Vagina (tissue), 2 donors: ENCODE measurements around the gene C9orf78. TPM values are rescaled to one million over a fixed set of nuclear protein-coding genes. Genes with fewer than 3 reads are reported as not detected.

Experiments
- DNase-seq, 2 donors: peaks; one replicate each; pipeline ENCODE4 v3.0.0-alpha.2; 2017; ENCODE audit errors: extremely low spot score in 2 of 2
- H3K27ac ChIP-seq: fragments of 200-600 bp; sonication (generic); one replicate; pipeline ENCODE4 v1.5.1; 2019
- H3K27me3 ChIP-seq: fragments of 200-600 bp; sonication (generic); one replicate; pipeline ENCODE4 v1.5.1; 2019
- H3K36me3 ChIP-seq, 2 donors: fragments of 200-600 bp; sonication (generic); one replicate each; pipeline ENCODE4 v1.5.1; 2017 to 2019
- H3K4me1 ChIP-seq: fragments of 200-600 bp; sonication (generic); one replicate; pipeline ENCODE4 v1.5.1; 2019
- H3K4me3 ChIP-seq, 2 donors: fragments of 200-600 bp; sonication (generic); 1 replicate in 1 of 2; 2 replicates in 1 of 2; pipeline ENCODE4 v1.5.1; 2016 to 2019
- H3K9me3 ChIP-seq: fragments of 200-600 bp; sonication (generic); one replicate; pipeline ENCODE4 v1.5.1; 2019
- POLR2A ChIP-seq, 2 donors: fragments of 450-650 bp; IDR thresholded peaks; one replicate each; pipeline ENCODE4 v1.6.1; 2017; ENCODE audit warnings: antibody characterized with exemption in 2 of 2, mild to moderate bottlenecking in 2 of 2, moderate library complexity in 2 of 2
- POLR2AphosphoS5 ChIP-seq, 2 donors: sonication (generic); formaldehyde crosslinking; IDR thresholded peaks; one replicate each; pipeline ENCODE4 v1.9.0; 2017; ENCODE audit warnings: antibody characterized with exemption in 2 of 2, mild to moderate bottlenecking in 2 of 2, low read depth in 1 of 2; ENCODE audit not compliant: insufficient read depth in 1 of 2
- intact Hi-C: fragments of 100-400 bp; cut with DNase I; formaldehyde crosslinking; loops from one replicate; pipeline ENCODE4 v1.15.1; 2023
- total RNA-seq: library from RNA; depleted of rRNA; stranded (reverse); fragments of >200 nt; gene quantifications from one replicate; pipeline ENCODE4 v1.2.3, GENCODE V29; 2016
- TF ChIP-seq, protein P1 (sequence below), 3 experiments: fragments of 450-650 bp in 2 of 3; fragments of 200-600 bp in 1 of 3; sonication (generic) in 1 of 3; IDR thresholded peaks; one replicate each; pipeline ENCODE4 v1.5.1; 2017 to 2019; ENCODE audit warnings: antibody characterized with exemption in 3 of 3, mild to moderate bottlenecking in 2 of 3, moderate library complexity in 2 of 3

Gene C9orf78
- total RNA-seq, 1 donor from 2014 or later: 36.6 TPM

DNA sequence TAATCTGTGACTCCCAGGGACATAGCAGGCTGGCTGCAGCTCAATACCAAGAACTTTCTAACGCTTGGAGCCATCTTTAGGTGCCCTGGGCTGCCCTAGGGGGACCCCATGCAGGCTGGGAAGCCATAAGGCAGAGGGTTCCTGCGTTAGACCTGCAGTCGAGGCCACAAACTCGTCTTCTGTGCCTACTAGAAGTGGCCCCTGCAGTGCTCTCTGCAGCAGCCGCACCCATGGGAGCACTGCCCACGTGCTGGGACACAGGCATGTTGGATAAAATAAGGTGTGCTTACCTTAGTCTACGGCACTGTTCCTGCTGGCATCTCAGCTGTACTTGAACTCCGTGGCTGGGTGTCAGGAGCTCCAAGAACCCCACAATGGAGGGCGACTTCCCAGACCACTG is 22.7 kb downstream of the C9orf78 start:
- intact Hi-C loops: no loop called here
- Histone ChIP-seq H3K27me3 (no peaks in the 10 kb centered on the region), H3K36me3 (peaks cover 0 to 61% of the 10 kb centered on the region in 2 donors), H3K4me3 (no peak overlapping the region), H3K4me1 (no peaks in the 10 kb centered on the region), H3K27ac (no peak overlapping the region), H3K9me3 (no peaks in the 10 kb centered on the region)
- DNase-seq: no peak
- TF ChIP-seq POLR2AphosphoS5 (IDR thresholded peaks at IDR 0.05; ENCODE audit: insufficient read depth in 1 of 2, low read depth in 1 of 2) (no peak), POLR2A (IDR thresholded peaks at IDR 0.05) (no peak)
- TF ChIP-seq, protein P1, sequence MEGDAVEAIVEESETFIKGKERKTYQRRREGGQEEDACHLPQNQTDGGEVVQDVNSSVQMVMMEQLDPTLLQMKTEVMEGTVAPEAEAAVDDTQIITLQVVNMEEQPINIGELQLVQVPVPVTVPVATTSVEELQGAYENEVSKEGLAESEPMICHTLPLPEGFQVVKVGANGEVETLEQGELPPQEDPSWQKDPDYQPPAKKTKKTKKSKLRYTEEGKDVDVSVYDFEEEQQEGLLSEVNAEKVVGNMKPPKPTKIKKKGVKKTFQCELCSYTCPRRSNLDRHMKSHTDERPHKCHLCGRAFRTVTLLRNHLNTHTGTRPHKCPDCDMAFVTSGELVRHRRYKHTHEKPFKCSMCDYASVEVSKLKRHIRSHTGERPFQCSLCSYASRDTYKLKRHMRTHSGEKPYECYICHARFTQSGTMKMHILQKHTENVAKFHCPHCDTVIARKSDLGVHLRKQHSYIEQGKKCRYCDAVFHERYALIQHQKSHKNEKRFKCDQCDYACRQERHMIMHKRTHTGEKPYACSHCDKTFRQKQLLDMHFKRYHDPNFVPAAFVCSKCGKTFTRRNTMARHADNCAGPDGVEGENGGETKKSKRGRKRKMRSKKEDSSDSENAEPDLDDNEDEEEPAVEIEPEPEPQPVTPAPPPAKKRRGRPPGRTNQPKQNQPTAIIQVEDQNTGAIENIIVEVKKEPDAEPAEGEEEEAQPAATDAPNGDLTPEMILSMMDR (IDR thresholded peaks at IDR 0.05): no peak

DNA sequence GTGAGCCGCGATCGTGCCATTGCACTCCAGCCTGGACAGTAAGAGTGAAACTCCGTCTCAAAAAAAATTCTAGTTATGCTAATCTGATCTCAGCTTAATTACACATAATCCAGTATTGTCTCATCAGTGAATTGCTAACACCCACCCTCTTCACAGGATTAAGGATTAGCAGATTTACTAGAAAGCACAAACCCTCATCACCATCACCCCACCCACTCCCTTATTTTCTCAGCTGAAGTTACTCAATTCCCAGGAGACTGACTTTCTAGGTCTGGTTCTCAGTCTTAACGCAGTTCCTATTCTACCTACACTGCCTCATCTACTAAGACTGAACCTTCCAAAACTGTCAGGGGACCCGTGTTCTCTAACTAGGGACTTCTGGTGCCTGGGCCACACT is 23.1 kb downstream of the C9orf78 start:
- H3K9me3 ChIP-seq: no peaks in the 10 kb centered on the region
- intact Hi-C loops: no loop called here
- no peaks in the 10 kb centered on the region for H3K27me3 ChIP-seq
- H3K4me3 ChIP-seq: no peak overlapping the region
- H3K4me1 ChIP-seq: no peaks in the 10 kb centered on the region
- DNase-seq: no peak
- TF ChIP-seq, protein P1 (IDR thresholded peaks at IDR 0.05): no peak
- TF ChIP-seq POLR2AphosphoS5 (IDR thresholded peaks at IDR 0.05; ENCODE audit: insufficient read depth in 1 of 2, low read depth in 1 of 2) (no peak), POLR2A (IDR thresholded peaks at IDR 0.05) (no peak)
- peaks cover 0 to 61% of the 10 kb centered on the region in 2 donors for H3K36me3 ChIP-seq
- H3K27ac ChIP-seq: no peak overlapping the region

DNA sequence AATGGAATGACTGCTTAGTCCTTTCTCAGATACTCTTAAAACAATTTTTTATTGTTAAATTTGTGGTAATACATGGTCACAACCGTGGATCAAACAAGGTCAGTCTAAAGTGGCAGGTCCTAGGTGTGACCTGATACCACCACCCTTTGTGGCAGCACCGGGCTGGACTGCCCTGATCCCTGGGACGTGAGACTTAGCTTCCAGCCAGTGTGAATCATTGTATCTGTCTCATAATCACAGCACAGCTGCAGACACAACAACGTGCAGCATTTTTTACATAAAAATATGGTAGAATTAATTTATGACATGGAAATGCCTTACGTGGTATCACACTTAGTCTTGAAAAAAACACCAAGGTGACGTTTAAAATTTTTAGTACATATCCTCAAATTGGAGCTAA is 24.3 kb downstream of the C9orf78 start:
- no peak overlapping the region for H3K27ac ChIP-seq
- H3K4me3 ChIP-seq: no peak overlapping the region
- intact Hi-C loops: no loop called here
- no peaks in the 10 kb centered on the region for H3K9me3 ChIP-seq
- no peak for DNase-seq
- no peaks in the 10 kb centered on the region for H3K4me1 ChIP-seq
- TF ChIP-seq POLR2AphosphoS5 (IDR thresholded peaks at IDR 0.05; ENCODE audit: insufficient read depth in 1 of 2, low read depth in 1 of 2): no peak
- no peak for TF ChIP-seq POLR2A (IDR thresholded peaks at IDR 0.05)
- TF ChIP-seq, protein P1 (IDR thresholded peaks at IDR 0.05): no peak
- peaks cover 0 to 54% of the 10 kb centered on the region in 2 donors for H3K36me3 ChIP-seq
- no peaks in the 10 kb centered on the region for H3K27me3 ChIP-seq

DNA sequence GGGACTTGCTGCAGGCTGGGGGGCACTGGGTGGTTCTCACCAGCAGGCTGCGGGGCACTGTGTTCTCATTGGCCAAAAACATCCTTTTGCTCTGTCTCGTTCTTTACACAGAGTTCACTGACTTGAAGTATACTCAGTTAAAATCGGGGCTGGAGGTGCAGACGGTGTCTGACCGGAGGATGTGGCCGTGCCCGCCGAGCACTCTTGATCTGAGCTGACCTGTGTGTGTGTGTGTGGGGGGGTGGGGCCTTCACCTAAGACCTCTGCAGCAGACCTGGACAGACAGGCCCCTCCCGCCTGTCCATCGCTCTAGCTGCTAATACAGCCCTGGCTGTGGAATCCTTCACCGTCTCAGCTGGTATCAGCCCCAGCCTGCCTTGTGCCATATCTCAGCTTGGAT is 25.0 kb downstream of the C9orf78 start:
- Histone ChIP-seq H3K4me3 (no peak overlapping the region), H3K9me3 (no peaks in the 10 kb centered on the region), H3K27ac (no peak overlapping the region), H3K36me3 (peaks cover 0 to 47% of the 10 kb centered on the region in 2 donors), H3K27me3 (no peaks in the 10 kb centered on the region), H3K4me1 (no peaks in the 10 kb centered on the region)
- intact Hi-C loops: no loop called here
- TF ChIP-seq POLR2A (IDR thresholded peaks at IDR 0.05): no peak
- TF ChIP-seq POLR2AphosphoS5 (IDR thresholded peaks at IDR 0.05; ENCODE audit: insufficient read depth in 1 of 2, low read depth in 1 of 2): no peak
- TF ChIP-seq, protein P1 (IDR thresholded peaks at IDR 0.05): no peak
- DNase-seq: no peak

DNA sequence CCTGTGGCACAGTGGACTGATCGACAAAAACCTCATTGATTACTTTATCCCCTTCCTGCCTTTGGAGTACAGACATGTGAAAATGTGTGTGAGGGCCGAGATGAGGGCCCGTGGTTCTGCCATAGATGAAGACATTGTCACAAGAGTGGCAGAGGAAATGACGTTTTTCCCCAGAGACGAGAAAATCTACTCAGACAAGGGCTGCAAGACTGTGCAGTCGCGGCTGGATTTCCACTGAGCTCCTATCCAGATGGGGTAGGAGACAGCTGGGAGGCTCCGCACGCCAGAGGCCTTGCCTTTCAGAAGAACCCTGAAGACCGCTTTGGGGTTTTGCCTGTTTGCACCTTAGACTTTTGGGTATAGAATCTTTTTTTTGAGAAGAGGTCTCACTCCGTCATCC is 25.7 kb downstream of the C9orf78 start:
- DNase-seq: no peak
- no peaks in the 10 kb centered on the region for H3K27me3 ChIP-seq
- H3K4me1 ChIP-seq: peaks cover 1% of the 10 kb centered on the region
- H3K36me3 ChIP-seq: peaks cover 0 to 44% of the 10 kb centered on the region in 2 donors
- TF ChIP-seq POLR2AphosphoS5 (IDR thresholded peaks at IDR 0.05; ENCODE audit: insufficient read depth in 1 of 2, low read depth in 1 of 2) (no peak), POLR2A (IDR thresholded peaks at IDR 0.05) (no peak)
- TF ChIP-seq, protein P1 (IDR thresholded peaks at IDR 0.05): no peak
- no peaks in the 10 kb centered on the region for H3K9me3 ChIP-seq
- H3K27ac ChIP-seq: no peak overlapping the region
- H3K4me3 ChIP-seq: no peak overlapping the region
- intact Hi-C loops: no loop called here
